Measurements from ENCODE around the gene CLK2. TPM values are rescaled to one million over a fixed set of nuclear protein-coding genes. Genes with fewer than 3 reads are reported as not detected.

Gene CLK2
- polyA plus RNA-seq, 1 donor (not counting 4 experiments of a cell fraction or from before 2014, with no cell fraction given) = 45.3 TPM

- Histone ChIP-seq H4K20me1 (ENCODE audit: control insufficient read depth, extremely low read depth, insufficient read depth, low read length) (no peaks in the 10 kb centered on the region), H2AFZ (ENCODE audit: control insufficient read depth, low read length) (no peak overlapping the region), H3K36me3 (ENCODE audit: control insufficient read depth in 2 of 2, extremely low read depth in 1 of 2, insufficient read depth in 2 of 2, low read length in 2 of 2) (no peaks in the 10 kb centered on the region), H3K9ac (ENCODE audit: control insufficient read depth, extremely low read depth, insufficient read depth, low read length) (no peak overlapping the region), H3K27ac (ENCODE audit: control insufficient read depth, insufficient read depth, low read length) (no peak overlapping the region), H3K4me1 (ENCODE audit: control insufficient read depth, extremely low read depth, insufficient read depth, low read length) (peaks cover 12% of the 10 kb centered on the region), H3K9me1 (ENCODE audit: control insufficient read depth, extremely low read depth, insufficient read depth, low read length) (no peaks in the 10 kb centered on the region), H3K27me3 (ENCODE audit: control insufficient read depth, extremely low read depth, insufficient read depth, low read length) (peaks cover 18% of the 10 kb centered on the region), H3K79me2 (ENCODE audit: control insufficient read depth, insufficient read depth, low read length) (no peaks in the 10 kb centered on the region), H3K4me2 (ENCODE audit: control insufficient read depth, extremely low read depth, insufficient read depth, low read depth, low read length) (no peak overlapping the region), H3K4me3 (ENCODE audit: control insufficient read depth in 2 of 3, extremely low read depth in 1 of 3, insufficient read depth in 2 of 3, low read depth in 1 of 3, low read length in 3 of 3) (no peak overlapping the region), H3K9me3 (ENCODE audit: control insufficient read depth, low read depth, low read length) (no peaks in the 10 kb centered on the region)
- FAIRE-seq = no peak
- dilution Hi-C loops (cut with MboI; ENCODE audit: extremely low pct_ligation_motif_present, low sequenced_read_pairs) = no loop called here
- TF ChIP-seq CTCF (optimal IDR thresholded peaks at IDR 0.05 in 1 of 3, IDR thresholded peaks at IDR 0.05 in 1 of 3, conservative IDR thresholded peaks at IDR 0.05 in 1 of 3; ENCODE audit: extremely low read depth in 1 of 3, insufficient read depth in 2 of 3, low read length in 3 of 3) (no peak), EZH2 (IDR thresholded peaks at IDR 0.05; ENCODE audit: low read length) (no peak)
- no peak for DNase-seq (ENCODE audit: low read depth, low spot score)
These were observed 23.4 kb upstream of the CLK2 start for GRCh38 chr1:155296661-155297060.

DNA sequence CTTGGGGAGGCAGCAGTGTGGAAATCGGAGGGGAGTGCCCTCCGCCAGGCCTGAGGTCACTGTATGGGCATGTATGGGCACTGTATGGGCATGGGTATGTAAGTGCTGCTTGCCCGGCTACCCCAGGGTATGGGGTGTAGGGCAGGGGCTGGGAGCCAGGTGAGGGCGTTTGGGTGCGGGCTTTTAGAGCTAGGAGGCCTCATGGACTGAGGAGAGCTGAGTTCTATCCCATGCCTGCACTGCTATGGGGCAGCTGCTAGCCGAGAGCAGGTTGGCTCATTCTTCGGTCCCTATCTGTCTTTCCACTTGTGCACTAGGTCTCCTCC lies 22.6 kb upstream of the CLK2 start:
- FAIRE-seq (no peak), DNase-seq (ENCODE audit: low read depth, low spot score) (no peak)
- dilution Hi-C loops (cut with MboI; ENCODE audit: extremely low pct_ligation_motif_present, low sequenced_read_pairs) = no loop called here
- Histone ChIP-seq H3K4me3 (ENCODE audit: control insufficient read depth in 2 of 3, extremely low read depth in 1 of 3, insufficient read depth in 2 of 3, low read depth in 1 of 3, low read length in 3 of 3) (no peak overlapping the region), H3K27ac (ENCODE audit: control insufficient read depth, insufficient read depth, low read length) (no peak overlapping the region), H3K9me1 (ENCODE audit: control insufficient read depth, extremely low read depth, insufficient read depth, low read length) (no peaks in the 10 kb centered on the region), H3K9ac (ENCODE audit: control insufficient read depth, extremely low read depth, insufficient read depth, low read length) (no peak overlapping the region), H3K9me3 (ENCODE audit: control insufficient read depth, low read depth, low read length) (no peaks in the 10 kb centered on the region), H3K36me3 (ENCODE audit: control insufficient read depth in 2 of 2, extremely low read depth in 1 of 2, insufficient read depth in 2 of 2, low read length in 2 of 2) (no peaks in the 10 kb centered on the region), H3K27me3 (ENCODE audit: control insufficient read depth, extremely low read depth, insufficient read depth, low read length) (peaks cover 18% of the 10 kb centered on the region), H3K79me2 (ENCODE audit: control insufficient read depth, insufficient read depth, low read length) (no peaks in the 10 kb centered on the region), H4K20me1 (ENCODE audit: control insufficient read depth, extremely low read depth, insufficient read depth, low read length) (no peaks in the 10 kb centered on the region), H3K4me1 (ENCODE audit: control insufficient read depth, extremely low read depth, insufficient read depth, low read length) (peaks cover 12% of the 10 kb centered on the region), H2AFZ (ENCODE audit: control insufficient read depth, low read length) (peak overlapping the region; percentile 63), H3K4me2 (ENCODE audit: control insufficient read depth, extremely low read depth, insufficient read depth, low read depth, low read length) (peak overlapping the region; percentile 60)
- TF ChIP-seq CTCF (optimal IDR thresholded peaks at IDR 0.05 in 1 of 3, IDR thresholded peaks at IDR 0.05 in 1 of 3, conservative IDR thresholded peaks at IDR 0.05 in 1 of 3; ENCODE audit: extremely low read depth in 1 of 3, insufficient read depth in 2 of 3, low read length in 3 of 3) = no peak
- no peak for TF ChIP-seq EZH2 (IDR thresholded peaks at IDR 0.05; ENCODE audit: low read length)
